Effector memory CD8-positive, alpha-beta T cell (primary cell): ENCODE measurements around the gene FBXO48.

Source experiments
- ATAC-seq: fragments of 150-1000 bp; cut with Tn5 transposase; replicated peaks from 2 replicates; pipeline ENCODE4 v1.10.0; 2021; ENCODE audit warnings: mild to moderate bottlenecking, moderate library complexity
- DNase-seq, 3 experiments: peaks; one replicate each; pipeline ENCODE4 v3.0.0; 2021
- H3K27ac Mint-ChIP-seq, 2 donors: one replicate each; pipeline ENCODE4 v1.8.0; 2022; ENCODE audit warnings: mild to moderate bottlenecking in 2 of 2, mixed read lengths in 2 of 2, moderate library complexity in 2 of 2
- H3K27me3 Mint-ChIP-seq, 2 donors: one replicate each; pipeline ENCODE4 v1.8.0; 2022; ENCODE audit warnings: mixed read lengths in 2 of 2
- H3K36me3 Mint-ChIP-seq: one replicate; pipeline ENCODE4 v1.8.0; 2022; ENCODE audit warnings: mild to moderate bottlenecking, moderate library complexity, mixed read lengths; ENCODE audit not compliant: insufficient read depth
- H3K4me1 Mint-ChIP-seq, 2 donors: one replicate each; pipeline ENCODE4 v1.8.0; 2022; ENCODE audit warnings: low read depth in 2 of 2, mixed read lengths in 2 of 2
- H3K4me3 Mint-ChIP-seq, 2 donors: one replicate each; pipeline ENCODE4 v1.8.0; 2022; ENCODE audit warnings: mild to moderate bottlenecking in 2 of 2, mixed read lengths in 2 of 2, moderate library complexity in 2 of 2
- H3K9me3 Mint-ChIP-seq, 2 donors: one replicate each; pipeline ENCODE4 v1.8.0; 2022; ENCODE audit warnings: mixed read lengths in 2 of 2

FBXO48 gene

GRCh38 chr2:68441179-68441993, 25.7 kb downstream of the FBXO48 start:
- Mint-ChIP-seq H3K4me1 (peaks cover 24 to 36% of the 10 kb centered on the region in 2 donors), H3K27me3 (no peaks in the 10 kb centered on the region), H3K9me3 (no peaks in the 10 kb centered on the region), H3K4me3 (peak overlapping the region; percentile 61 to 82), H3K36me3 (peaks cover 6% of the 10 kb centered on the region), H3K27ac (peak overlapping the region; percentile 96 to 99)
- ATAC-seq (peak; percentile 97), DNase-seq (peak; percentile 84 to 89 (median 86))

GRCh38 chr2:68438455-68439303, 28.4 kb downstream of the FBXO48 start:
- no peak for ATAC-seq
- DNase-seq: no peak
- H3K27ac Mint-ChIP-seq: peak overlapping the region; percentile 64 to 99
- H3K27me3 Mint-ChIP-seq: no peaks in the 10 kb centered on the region
- no peaks in the 10 kb centered on the region for H3K9me3 Mint-ChIP-seq
- H3K4me1 Mint-ChIP-seq: peaks cover 28 to 46% of the 10 kb centered on the region in 2 donors
- peaks cover 6% of the 10 kb centered on the region for H3K36me3 Mint-ChIP-seq
- H3K4me3 Mint-ChIP-seq: peak overlapping the region in 1 of 2 donors; percentile 82

GRCh38 chr2:68436270-68436669, 30.8 kb downstream of the FBXO48 start:
- Mint-ChIP-seq H3K27ac (peak overlapping the region; percentile 18 to 58), H3K4me3 (no peak overlapping the region), H3K27me3 (no peaks in the 10 kb centered on the region), H3K36me3 (peaks cover 6% of the 10 kb centered on the region), H3K9me3 (no peaks in the 10 kb centered on the region), H3K4me1 (peaks cover 34 to 52% of the 10 kb centered on the region in 2 donors)
- no peak for DNase-seq
- no peak for ATAC-seq

- Mint-ChIP-seq H3K9me3 (no peaks in the 10 kb centered on the region), H3K4me3 (no peak overlapping the region), H3K36me3 (peaks cover 3% of the 10 kb centered on the region), H3K27ac (peak overlapping the region in 1 of 2 donors; percentile 58), H3K4me1 (peaks cover 29 to 45% of the 10 kb centered on the region in 2 donors), H3K27me3 (no peaks in the 10 kb centered on the region)
- DNase-seq (no peak), ATAC-seq (no peak)
Observed at GRCh38 chr2:68435615-68436014, 31.5 kb downstream of the FBXO48 start.

- H3K36me3 Mint-ChIP-seq: no peaks in the 10 kb centered on the region
- DNase-seq (no peak), ATAC-seq (no peak)
- H3K27ac Mint-ChIP-seq: no peak overlapping the region
- no peak overlapping the region for H3K4me3 Mint-ChIP-seq
- H3K27me3 Mint-ChIP-seq: no peaks in the 10 kb centered on the region
- peaks cover 23 to 43% of the 10 kb centered on the region in 2 donors for H3K4me1 Mint-ChIP-seq
- H3K9me3 Mint-ChIP-seq: no peaks in the 10 kb centered on the region
Observed at GRCh38 chr2:68434981-68435380, 32.1 kb downstream of the FBXO48 start.

- no peaks in the 10 kb centered on the region for H3K36me3 Mint-ChIP-seq
- no peaks in the 10 kb centered on the region for H3K27me3 Mint-ChIP-seq
- ATAC-seq: no peak
- DNase-seq: no peak
- peaks cover 20 to 35% of the 10 kb centered on the region in 2 donors for H3K4me1 Mint-ChIP-seq
- H3K4me3 Mint-ChIP-seq: peak overlapping the region in 1 of 2 donors; percentile 54
- no peaks in the 10 kb centered on the region for H3K9me3 Mint-ChIP-seq
- peak overlapping the region; percentile 36 to 87 for H3K27ac Mint-ChIP-seq
Observed at GRCh38 chr2:68432696-68433658, 34.1 kb downstream of the FBXO48 start.

GRCh38 chr2:68431316-68431972, 35.6 kb downstream of the FBXO48 start:
- no peak for ATAC-seq
- peak overlapping the region in 1 of 2 donors; percentile 59 for H3K27ac Mint-ChIP-seq
- no peaks in the 10 kb centered on the region for H3K9me3 Mint-ChIP-seq
- H3K27me3 Mint-ChIP-seq: no peaks in the 10 kb centered on the region
- H3K36me3 Mint-ChIP-seq: peaks cover 5% of the 10 kb centered on the region
- no peak for DNase-seq
- H3K4me3 Mint-ChIP-seq: no peak overlapping the region
- peaks cover 24 to 45% of the 10 kb centered on the region in 2 donors for H3K4me1 Mint-ChIP-seq

- Mint-ChIP-seq H3K27me3 (no peaks in the 10 kb centered on the region), H3K4me3 (no peak overlapping the region), H3K4me1 (peaks cover 22 to 36% of the 10 kb centered on the region in 2 donors), H3K36me3 (peaks cover 5% of the 10 kb centered on the region), H3K27ac (no peak overlapping the region), H3K9me3 (no peaks in the 10 kb centered on the region)
- DNase-seq: no peak
- no peak for ATAC-seq
Observed at GRCh38 chr2:68429311-68429826, 37.7 kb downstream of the FBXO48 start.

GRCh38 chr2:68428746-68429145, 38.3 kb downstream of the FBXO48 start:
- Mint-ChIP-seq H3K36me3 (peaks cover 5% of the 10 kb centered on the region), H3K27ac (no peak overlapping the region), H3K27me3 (no peaks in the 10 kb centered on the region), H3K4me3 (no peak overlapping the region), H3K9me3 (no peaks in the 10 kb centered on the region), H3K4me1 (peaks cover 22 to 36% of the 10 kb centered on the region in 2 donors)
- ATAC-seq: no peak
- DNase-seq: no peak

- Mint-ChIP-seq H3K4me1 (peaks cover 19 to 36% of the 10 kb centered on the region in 2 donors), H3K4me3 (no peak overlapping the region), H3K9me3 (no peaks in the 10 kb centered on the region), H3K27me3 (no peaks in the 10 kb centered on the region), H3K27ac (peak overlapping the region; percentile 5 to 92), H3K36me3 (peaks cover 5% of the 10 kb centered on the region)
- no peak for ATAC-seq
- DNase-seq: no peak
Observed at GRCh38 chr2:68428126-68428525, 39.0 kb downstream of the FBXO48 start.

- H3K9me3 Mint-ChIP-seq: no peaks in the 10 kb centered on the region
- DNase-seq (peak in 1 of 3 experiments; percentile 21), ATAC-seq (peak; percentile 82)
- no peaks in the 10 kb centered on the region for H3K27me3 Mint-ChIP-seq
- H3K4me1 Mint-ChIP-seq: peaks cover 12 to 29% of the 10 kb centered on the region in 2 donors
- peak overlapping the region; percentile 43 to 59 for H3K4me3 Mint-ChIP-seq
- peaks cover 5% of the 10 kb centered on the region for H3K36me3 Mint-ChIP-seq
- peak overlapping the region; percentile 92 for H3K27ac Mint-ChIP-seq
Observed at GRCh38 chr2:68426848-68427579, 40.1 kb downstream of the FBXO48 start.

- no peaks in the 10 kb centered on the region for H3K9me3 Mint-ChIP-seq
- peaks cover 5% of the 10 kb centered on the region for H3K36me3 Mint-ChIP-seq
- no peak overlapping the region for H3K4me3 Mint-ChIP-seq
- H3K27ac Mint-ChIP-seq: peak overlapping the region; percentile 92
- DNase-seq: no peak
- ATAC-seq: no peak
- no peaks in the 10 kb centered on the region for H3K27me3 Mint-ChIP-seq
- H3K4me1 Mint-ChIP-seq: peaks cover 17 to 32% of the 10 kb centered on the region in 2 donors
Observed at GRCh38 chr2:68426446-68426845, 40.6 kb downstream of the FBXO48 start.
